Astrocyte of the spinal cord (primary cell): ENCODE results near the gene ADGRE3.
"Not testable (repeated sequence)": the region's sequence is repeated elsewhere in the genome, so short reads cannot be mapped to it uniquely, and the experiment has no call there.

Source experiments
- DNase-seq: peaks from one replicate; pipeline ENCODE4 v3.0.0; 2011; ENCODE audit warnings: low read depth, low spot score
- H3K4me3 ChIP-seq: 2 replicates; pipeline ENCODE4 v1.5.1; 2011; ENCODE audit warnings: low read depth, mild to moderate bottlenecking, low read length, moderate library complexity
- in situ Hi-C: cut with HindIII; loops from 2 replicates; pipeline ENCODE4 v1.10.0; 2017; ENCODE audit warnings: low sequenced_read_pairs
- TF ChIP-seq, protein P1 (sequence below): IDR thresholded peaks from 2 replicates; pipeline ENCODE4 v1.5.1; 2012; ENCODE audit warnings: low read depth, mild to moderate bottlenecking, low read length, inconsistent platforms

ADGRE3 gene

DNA sequence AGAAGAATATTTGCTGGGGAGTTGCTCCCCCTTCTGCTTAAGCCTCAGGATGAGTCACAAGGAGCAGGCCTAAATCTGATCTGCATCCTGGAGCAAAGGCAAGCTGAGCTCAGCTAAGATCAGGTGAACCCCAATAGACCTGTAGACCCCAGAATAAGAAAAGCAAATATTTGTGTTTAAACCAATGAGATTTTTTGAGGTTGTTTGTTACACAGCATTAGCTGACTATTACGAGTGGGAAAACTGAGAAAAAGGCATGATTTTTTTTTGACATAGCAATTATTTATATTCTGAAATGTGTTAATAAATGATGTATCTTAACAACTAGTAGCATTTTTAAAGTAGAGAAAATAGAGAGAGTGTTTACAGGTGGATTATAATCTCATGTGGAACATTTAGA, 45.1 kb downstream of the ADGRE3 start:
- TF ChIP-seq, protein P1, sequence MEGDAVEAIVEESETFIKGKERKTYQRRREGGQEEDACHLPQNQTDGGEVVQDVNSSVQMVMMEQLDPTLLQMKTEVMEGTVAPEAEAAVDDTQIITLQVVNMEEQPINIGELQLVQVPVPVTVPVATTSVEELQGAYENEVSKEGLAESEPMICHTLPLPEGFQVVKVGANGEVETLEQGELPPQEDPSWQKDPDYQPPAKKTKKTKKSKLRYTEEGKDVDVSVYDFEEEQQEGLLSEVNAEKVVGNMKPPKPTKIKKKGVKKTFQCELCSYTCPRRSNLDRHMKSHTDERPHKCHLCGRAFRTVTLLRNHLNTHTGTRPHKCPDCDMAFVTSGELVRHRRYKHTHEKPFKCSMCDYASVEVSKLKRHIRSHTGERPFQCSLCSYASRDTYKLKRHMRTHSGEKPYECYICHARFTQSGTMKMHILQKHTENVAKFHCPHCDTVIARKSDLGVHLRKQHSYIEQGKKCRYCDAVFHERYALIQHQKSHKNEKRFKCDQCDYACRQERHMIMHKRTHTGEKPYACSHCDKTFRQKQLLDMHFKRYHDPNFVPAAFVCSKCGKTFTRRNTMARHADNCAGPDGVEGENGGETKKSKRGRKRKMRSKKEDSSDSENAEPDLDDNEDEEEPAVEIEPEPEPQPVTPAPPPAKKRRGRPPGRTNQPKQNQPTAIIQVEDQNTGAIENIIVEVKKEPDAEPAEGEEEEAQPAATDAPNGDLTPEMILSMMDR, result no peak
- no peak for DNase-seq
- in situ Hi-C loops, result no loop called here
- H3K4me3 ChIP-seq, result no peak overlapping the region

DNA sequence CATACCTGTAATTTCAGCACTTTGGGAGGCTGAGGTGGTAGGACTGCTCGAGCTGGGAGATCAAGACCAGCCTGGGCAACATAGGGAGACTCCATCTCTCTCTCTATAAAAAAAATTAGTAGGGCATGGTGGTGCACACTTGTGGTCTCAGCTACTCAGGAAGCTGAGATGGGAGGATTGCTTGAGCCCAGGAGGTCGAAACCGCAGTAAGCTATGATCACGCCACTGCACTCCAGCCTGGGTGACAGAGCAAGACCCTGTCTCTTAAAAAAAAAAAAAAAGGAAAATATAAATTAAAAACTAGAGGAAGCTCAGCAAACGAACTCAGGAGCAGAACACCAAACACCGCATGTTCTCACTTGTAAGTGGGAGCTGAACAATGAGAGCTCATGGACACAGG, 50.2 kb downstream of the ADGRE3 start:
- in situ Hi-C loops, DNase-seq, H3K4me3 ChIP-seq: not testable (repeated sequence)

DNA sequence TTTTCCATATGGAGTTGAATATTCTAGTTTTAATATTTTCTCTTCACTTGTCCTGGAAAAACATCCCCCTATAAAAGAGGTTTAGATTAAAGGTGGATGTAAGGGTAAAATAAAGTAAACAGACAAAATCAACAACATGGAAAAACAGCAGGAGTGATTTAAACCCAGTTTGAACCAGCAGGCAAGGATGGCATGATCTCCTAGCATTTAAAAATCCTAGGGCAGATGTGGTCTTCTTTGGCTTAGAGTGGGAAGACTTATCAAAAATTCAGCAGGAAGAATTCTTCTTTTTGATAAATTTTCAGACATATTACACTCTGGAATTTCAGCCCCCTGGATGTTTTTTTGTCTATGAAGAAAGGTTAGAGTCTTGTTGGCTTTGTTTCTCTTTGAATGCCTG, 55.2 kb downstream of the ADGRE3 start:
- DNase-seq, result no peak
- H3K4me3 ChIP-seq, result no peak overlapping the region
- TF ChIP-seq, protein P1, result no peak
- in situ Hi-C loops, result no loop called here

DNA sequence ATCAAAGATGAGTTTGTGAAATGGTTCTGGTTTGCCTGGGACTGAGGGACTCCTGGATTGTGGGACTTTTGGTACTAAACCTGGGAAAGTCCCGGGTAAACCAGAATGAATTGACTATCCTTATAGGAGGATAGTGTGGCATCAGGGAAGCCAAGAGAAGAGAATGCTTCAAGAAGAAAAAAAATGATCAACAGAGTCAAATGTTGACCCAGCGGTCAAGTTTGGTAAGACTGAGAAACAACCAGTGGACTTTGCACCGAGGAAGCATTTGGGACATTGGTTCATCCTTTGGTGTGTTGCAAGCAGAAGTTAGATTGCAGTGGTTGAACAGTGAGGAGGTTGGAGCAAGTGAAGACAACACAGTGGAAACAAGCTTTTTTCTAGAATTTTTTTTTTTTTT, 58.2 kb downstream of the ADGRE3 start:
- H3K4me3 ChIP-seq, result no peak overlapping the region
- in situ Hi-C loops, result no loop called here
- DNase-seq, result no peak
- TF ChIP-seq, protein P1, result no peak

DNA sequence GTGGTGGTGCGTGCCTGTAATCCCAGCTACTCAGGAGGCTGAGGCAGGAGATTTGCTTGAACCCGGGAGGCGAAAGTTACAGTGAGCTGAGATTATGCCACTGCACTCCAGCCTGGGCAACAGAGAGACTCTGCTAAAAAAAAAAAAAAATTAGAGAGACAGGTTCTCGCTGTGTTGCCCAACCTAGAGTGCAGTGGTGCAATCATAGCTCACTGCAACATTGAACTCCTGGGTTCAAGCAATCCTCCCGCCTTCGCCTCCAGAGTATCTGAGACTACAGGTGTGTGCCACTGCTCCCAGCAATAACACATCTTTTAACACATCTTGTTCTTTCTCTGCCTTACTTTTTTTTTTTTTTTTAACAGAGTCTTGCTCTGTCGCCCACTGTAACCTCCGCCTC, 59.0 kb downstream of the ADGRE3 start:
- in situ Hi-C loops, result no loop called here
- H3K4me3 ChIP-seq, result no peak overlapping the region
- TF ChIP-seq, protein P1, result no peak

DNA sequence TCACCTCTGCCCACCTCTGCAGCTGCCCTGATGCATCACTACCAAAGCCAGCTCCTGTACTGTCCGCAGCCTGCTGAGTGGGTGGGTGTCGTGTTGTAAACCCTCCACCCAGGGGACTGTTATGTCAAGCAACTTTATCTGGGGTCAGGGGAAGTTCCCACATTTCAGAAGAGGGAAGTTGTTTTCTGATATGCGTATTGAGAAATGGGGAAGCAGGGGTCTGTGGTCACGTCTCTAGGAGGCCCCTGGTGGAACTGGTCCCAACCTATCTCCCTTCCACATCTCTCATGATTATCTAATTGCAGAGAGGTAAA, 60.6 kb downstream of the ADGRE3 start:
- in situ Hi-C loops, result no loop called here
- no peak overlapping the region for H3K4me3 ChIP-seq
- no peak for DNase-seq
- TF ChIP-seq, protein P1, result no peak

More for the DNA sequence above, 59.0 kb downstream of the ADGRE3 start:
- no peak for DNase-seq

DNA sequence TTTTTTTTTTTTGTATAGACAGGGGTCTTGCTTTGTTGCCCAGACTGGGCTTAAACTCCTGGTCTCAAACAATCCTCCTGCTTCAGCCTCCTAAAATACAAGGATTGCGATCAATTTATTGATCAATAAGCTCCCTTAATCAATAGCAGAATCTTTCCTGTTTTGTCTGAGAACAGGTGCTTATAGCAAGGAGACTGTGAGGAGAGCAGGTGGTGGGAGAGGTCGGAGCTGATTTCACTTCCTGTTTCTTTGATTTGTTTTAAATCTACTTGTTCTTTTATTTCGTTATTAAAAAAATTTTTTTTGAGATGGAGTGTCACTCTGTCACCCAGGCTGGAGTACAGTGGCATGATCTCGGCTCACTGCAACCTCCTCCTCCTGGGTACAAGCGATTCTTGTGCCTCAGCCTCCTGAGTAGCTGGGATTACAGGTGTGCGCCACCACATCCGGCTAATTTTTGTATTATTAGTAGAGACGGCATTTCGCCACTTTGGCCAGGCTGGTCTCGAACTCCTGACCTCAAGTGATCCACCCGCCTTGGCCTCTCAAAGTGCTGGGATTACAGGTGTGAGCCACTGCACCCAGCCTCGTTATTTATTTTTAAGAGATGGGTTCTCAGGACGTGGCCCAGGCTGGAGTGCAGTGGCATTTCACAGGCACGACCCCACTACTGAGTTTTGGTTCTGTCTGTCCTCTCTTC, 61.1 kb downstream of the ADGRE3 start:
- in situ Hi-C loops, DNase-seq, H3K4me3 ChIP-seq: not testable (repeated sequence)

DNA sequence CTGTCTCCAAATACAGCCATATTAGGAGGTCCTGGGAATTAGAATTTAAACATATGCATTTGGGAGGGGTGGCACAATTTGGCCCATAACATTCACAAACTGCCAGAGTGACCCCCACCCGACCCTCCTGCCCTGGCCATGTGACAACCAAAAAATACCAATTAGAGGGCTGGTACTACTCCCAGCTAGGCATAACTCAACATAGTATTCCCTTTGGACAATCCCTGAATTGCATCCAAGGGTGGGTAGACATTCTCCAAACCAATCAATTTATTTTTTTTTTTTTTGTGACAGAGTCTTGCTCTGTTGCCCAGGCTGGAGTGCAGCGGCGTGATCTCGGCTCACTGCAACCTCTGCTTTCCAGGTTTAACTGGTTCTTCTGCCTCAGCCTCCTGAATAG, 62.0 kb downstream of the ADGRE3 start:
- DNase-seq, result no peak
- H3K4me3 ChIP-seq, result no peak overlapping the region
- in situ Hi-C loops, result no loop called here
- TF ChIP-seq, protein P1, result no peak

DNA sequence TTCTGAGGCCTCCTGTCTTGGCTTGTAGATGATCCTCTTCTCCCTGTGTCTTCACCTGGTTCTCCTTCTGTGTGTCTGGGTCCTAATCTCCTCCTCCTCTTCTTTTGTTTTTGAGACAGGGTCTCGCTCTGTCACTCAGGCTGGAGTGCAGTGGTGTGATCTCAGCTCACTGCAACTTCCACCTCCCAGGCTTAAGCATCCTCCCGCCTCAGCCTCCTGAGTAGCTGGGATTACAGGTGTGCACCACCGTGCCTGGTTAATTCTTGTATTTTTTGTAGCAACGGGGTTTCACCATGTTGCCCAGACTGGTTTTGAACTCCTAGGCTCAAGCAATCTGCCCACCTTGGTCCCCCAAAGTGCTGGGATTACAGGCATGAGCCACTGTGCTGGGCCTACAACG, 62.4 kb downstream of the ADGRE3 start:
- DNase-seq, in situ Hi-C loops, H3K4me3 ChIP-seq: not testable (repeated sequence)
